GM18873 (cell line): Measurements from ENCODE around the gene TJP3.
"Not testable (repeated sequence)": the region's sequence is repeated elsewhere in the genome, so short reads cannot be mapped to it uniquely, and the experiment has no call there.

Experiments
- ATAC-seq: cut with Tn5 transposase; IDR thresholded peaks from one replicate; pipeline ENCODE4 v1.9.1; 2021; ENCODE audit warnings: mild to moderate bottlenecking, moderate library complexity, moderate number of reproducible peaks; ENCODE audit not compliant: unreplicated experiment, low FRiP score

TJP3 gene, protein sequence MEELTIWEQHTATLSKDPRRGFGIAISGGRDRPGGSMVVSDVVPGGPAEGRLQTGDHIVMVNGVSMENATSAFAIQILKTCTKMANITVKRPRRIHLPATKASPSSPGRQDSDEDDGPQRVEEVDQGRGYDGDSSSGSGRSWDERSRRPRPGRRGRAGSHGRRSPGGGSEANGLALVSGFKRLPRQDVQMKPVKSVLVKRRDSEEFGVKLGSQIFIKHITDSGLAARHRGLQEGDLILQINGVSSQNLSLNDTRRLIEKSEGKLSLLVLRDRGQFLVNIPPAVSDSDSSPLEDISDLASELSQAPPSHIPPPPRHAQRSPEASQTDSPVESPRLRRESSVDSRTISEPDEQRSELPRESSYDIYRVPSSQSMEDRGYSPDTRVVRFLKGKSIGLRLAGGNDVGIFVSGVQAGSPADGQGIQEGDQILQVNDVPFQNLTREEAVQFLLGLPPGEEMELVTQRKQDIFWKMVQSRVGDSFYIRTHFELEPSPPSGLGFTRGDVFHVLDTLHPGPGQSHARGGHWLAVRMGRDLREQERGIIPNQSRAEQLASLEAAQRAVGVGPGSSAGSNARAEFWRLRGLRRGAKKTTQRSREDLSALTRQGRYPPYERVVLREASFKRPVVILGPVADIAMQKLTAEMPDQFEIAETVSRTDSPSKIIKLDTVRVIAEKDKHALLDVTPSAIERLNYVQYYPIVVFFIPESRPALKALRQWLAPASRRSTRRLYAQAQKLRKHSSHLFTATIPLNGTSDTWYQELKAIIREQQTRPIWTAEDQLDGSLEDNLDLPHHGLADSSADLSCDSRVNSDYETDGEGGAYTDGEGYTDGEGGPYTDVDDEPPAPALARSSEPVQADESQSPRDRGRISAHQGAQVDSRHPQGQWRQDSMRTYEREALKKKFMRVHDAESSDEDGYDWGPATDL

DNA sequence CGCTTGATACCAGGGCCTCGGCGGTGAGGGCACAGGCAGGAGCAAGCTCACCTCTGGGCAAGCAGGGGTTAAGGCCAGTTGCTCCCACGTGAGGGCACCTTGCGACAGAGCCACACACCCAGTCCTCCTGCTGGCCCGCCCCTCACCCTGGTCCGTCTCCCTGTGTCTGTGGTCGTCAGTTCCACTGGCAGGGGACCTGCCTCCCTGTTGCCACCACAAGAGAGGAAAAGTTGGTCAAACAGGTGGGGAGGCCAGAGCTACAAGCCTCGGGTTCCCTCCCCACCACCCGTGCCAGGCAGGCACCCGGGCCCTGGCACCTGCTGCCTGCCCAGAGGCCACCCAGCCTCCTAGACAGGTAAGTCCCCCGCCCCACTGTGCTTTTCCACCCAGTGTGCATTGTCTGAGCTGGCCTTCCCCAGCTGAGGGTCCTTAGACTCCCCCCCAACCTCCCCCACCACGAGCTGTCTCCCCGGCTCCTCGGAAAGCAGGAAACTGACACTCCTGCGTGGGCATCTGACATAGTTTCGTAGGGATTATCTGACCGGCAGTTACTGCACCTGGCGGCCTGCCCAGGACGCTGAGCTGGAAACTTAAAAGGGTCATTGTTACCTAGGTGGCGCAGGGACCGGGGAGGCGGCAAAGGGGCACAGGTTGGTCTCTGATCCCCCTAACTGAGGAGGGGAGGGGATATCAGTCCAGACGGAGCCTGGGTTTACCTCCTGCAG, at the start of gene TJP3:
Gene TJP3, plus strand, starts transcription at position 178 of the 725 bp plus-strand sequence. CDS start 20,049 bp downstream, outside the sequence.
- ATAC-seq, result no peak

DNA sequence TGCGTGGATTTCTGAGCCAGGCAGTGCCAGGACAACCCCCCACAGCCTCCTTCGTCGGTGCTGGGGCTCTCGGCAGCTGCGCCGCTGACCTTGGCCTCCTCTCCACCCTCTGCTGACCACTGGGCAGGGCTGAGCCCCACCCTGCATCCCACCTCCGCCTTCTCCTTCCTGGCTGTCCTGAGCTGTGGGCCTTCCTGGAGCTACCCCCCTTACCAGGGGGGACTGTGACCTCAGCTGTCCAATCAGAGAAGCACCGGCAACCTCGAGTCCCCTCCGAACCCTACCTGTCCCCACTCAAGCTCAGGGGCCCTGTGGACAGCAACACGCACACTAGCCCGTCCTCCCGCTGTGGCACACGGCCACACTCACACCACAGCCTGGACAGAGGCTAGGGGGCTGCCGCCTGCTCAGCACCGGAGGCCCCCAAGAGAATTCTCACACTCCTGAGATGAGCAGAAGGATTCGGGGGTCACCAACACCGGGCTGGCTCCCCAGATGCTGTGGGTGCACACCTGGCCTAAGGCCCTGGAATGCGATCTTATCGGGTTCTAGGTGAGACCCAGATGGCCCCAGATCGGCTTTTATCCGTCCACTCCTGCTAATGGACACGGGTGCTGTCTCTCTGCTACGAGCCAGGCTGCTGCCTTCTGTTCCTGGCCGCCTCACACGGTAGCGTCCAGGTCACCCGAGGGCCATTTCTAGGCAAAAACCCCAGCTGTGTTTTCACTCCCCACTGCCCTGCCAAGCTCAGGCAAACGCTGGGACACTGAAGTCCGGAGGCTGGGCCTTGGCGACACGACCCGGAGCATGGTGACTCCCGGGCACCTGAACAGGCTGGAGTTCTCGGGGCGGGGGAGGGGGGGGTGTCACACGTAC, 49.1 kb upstream of the TJP3 start:
- no peak for ATAC-seq

DNA sequence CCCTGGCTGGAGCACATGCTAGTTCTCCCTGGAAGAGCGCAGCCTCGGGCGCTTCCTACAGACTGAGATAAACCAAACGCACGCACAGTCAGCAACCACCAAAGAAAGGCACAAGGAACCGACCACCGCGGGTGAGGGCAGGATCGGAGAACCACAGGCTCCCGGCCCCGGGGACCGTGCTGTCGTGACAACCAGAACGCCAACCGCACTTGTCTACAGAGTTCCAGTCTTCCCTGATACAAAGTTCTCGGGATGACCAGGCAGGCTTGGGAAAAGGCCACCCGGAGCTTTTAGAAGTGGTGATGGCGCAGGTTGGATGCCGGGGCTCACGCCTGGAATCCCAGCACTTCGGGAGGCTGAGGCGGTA, 48.5 kb upstream of the TJP3 start:
- no peak for ATAC-seq

DNA sequence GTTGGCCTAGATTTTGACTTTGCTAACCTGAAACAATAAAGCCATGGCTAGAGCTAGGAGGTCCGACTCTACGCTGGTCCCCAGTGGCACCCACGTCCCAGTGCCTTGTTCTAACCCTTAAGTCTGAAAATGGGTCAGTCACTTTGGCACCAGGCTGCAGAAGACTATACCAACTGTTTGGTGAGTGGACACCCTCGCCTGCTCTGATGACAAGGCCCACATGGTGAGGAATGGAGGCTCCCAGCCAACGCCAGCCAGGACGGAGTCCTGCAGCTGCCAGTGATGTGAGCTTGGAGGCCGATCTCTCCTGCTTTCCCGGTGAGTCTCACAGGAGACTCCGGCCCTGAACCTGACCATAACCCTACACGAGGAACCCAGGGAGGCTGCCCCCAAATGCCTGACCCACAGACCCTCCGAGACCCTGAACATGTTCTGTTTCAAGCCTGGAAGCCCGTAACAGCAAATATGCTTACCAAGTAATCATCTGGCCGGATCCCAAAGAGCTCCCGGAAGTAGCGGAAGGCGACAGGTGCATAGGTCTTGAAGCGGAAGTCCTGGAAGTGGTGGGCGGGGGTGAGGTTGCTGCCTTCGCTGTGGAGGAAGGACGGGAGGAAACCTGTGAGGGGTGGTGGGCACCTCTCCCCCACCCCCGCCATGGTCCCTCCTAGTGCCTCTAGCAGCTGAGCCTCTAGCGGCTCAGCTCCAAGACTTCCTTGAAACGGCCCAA, 47.5 kb upstream of the TJP3 start:
- no peak for ATAC-seq

DNA sequence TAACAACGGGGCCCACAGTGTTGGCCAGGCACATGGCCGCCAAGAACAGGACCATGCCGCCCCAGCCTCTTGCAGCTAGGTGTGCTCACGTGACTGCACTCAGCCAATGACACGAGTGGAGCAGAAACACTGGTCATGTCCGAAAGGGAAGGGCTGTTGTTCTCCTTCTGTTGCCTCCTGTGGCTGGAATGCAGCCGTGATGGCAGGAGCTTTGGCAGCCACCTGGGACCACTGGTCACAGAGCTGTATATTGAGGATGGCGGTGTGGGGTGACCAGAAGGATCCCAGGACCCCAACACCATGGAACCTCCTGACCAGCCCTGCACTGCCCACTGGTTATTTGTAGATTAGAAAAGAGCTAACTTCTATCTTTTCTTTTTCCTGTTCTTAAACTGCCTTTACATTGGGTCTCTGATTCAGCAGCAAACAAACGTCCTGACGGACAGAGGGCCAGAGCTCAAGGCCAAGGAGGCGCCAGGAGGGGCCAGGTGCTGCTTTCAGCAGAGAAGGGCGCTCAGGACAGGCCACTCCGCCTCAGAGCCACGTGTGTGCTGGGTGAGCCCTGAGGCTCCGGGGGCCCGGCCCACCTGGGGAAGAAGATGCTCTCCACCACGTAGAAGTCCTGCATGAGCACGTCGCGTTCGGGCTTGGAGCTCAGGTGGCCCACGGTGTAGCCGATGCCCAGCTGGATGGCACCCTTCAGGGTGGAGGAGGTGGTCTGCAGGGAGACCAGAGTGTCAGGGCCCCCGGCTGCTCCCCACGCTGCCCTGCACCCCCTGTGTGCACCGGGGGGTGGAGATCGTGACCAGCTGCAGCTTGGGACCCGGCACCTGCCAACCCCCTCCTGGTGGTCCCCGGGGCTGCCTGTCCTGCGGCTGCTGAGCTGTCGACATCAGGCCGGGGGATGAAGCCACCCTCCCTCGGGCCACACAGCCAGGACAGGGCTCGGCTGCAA, 46.6 kb upstream of the TJP3 start:
- no peak for ATAC-seq

DNA sequence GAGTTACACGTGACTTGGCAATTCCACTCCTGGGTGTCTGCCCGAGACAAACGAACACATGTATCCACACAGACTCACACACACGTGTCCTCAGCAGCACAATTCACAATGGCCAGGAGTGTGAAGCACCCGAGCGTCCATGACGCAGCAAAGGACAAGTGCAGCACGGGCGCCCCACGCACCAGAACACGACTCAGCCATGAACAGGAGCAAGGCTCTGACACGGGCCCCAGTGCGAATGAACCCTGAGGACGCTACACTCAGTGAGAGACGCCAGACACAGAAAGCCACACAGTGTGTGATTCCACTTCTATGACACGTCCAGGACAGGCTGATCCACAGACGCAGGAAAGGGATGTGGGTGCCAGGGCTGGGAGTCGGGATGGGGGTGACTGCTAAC, 44.3 kb upstream of the TJP3 start:
- no peak for ATAC-seq

DNA sequence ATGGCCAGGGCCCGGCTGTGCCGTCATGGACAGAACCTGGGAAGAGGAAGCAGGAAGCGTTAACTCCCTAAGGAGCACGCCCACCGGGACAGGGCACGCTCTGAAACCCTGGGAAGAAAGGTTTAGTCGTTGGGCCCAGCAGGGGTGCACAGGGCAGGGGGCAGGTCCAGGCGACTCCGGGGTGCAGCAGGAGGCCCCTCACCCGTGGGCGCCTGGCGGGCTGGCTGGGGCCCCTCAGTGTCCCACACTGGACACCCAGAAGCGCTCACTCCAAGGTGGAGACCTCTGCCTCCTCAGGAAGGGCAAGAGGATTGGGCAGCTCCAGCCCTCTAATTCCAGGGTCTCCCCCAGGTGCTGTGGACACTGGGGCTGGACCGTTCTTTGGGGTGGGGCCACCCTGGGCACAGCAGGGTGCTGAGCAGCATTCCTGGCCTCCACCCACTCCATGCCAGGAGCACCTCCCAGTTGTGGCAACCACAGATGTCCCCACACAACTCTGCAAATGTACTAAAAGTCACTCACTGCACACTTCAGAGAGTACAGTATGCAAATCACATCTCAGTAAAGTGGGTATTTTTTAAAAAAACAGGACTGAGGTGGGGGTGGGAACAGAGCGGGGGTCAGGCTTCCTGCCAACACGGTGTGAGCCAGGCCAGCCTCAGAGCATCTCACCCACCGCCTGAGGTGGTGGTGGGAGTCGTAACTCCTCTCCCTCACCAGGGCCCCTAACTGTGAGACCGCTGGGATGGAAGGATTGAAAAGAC, 43.1 kb upstream of the TJP3 start:
- ATAC-seq, result no peak

DNA sequence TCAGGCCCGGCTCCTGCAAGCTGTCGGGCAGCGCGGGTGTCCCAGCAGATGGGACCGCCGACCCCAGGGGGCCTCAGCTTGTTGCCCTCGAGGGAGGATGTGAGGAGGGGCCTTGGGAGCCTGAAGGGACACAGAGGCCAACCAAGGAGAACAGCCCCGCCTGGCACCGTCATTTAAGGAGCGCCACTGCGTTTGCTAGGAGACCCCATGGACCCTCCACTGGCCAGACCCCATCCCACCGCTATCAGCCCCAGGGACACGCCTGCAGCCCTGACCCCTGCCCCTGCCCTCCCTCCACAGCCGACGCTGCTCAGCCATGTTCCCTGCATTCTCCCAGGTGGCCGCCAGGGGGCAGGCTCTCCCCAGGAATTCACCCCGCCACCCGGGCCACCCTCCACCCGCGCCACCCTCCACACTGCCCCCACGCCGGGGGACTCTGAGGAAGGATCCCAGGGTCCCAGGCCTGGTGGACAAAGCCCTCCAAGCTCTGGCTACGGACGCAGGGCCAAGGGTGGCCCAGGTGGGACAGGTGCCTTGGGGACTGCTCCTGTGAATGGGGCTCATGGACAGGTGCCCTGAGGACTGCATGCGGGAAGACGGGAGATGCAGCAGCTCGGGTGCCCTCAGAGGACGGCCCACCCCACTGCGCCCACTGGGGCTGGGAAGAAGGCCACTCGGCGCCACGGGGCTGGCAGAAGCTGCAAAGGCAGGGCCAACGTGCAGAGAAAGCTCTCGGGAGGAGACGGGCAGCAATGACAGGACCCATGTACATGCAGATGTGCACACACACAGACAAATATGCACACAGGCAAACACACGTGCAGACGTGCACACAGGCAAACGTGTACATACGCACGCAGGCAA, 42.3 kb upstream of the TJP3 start:
- ATAC-seq, result no peak

DNA sequence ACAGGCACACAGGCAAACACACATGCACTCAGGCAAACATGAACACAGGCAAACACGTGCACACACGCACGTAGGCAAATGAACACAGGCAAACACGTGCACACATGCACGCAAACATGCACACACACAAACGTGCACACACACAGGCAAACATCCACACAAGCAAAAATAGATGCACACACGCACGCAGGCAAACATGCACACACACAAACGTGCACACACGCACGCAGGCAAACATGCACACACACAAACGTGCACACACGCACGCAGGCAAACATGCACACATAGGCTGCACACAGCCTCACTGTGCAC, 41.7 kb upstream of the TJP3 start:
- ATAC-seq, result not testable (repeated sequence)

DNA sequence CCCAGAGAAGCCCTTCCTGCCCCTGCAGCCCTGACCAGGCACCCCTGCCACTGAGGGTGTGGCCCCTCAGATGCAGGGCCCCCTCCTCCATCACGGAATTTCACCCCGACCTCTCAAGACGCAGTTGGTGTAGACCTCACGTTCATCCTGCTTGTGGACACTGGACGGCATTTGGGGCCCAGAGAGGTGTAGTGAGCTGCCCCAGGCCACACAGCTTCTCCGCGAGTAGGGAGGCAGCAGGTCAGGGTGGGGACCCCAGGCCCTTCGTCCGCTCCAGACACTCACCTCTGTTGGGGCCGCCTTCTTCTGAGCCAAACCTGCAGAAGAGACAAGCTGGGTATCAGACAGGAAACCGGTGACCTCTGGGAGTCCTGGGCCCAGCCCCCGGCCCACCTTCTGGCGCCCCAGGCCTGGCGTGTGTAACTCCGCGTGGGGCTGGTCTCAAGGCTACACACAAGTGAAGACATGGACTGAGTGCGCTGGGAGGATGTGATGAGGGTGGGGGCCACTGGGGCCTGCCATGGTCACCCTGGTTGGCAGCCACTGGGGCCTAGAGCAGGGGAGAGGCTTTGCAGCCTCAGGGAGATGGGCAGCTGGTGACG, 41.0 kb upstream of the TJP3 start:
- no peak for ATAC-seq

DNA sequence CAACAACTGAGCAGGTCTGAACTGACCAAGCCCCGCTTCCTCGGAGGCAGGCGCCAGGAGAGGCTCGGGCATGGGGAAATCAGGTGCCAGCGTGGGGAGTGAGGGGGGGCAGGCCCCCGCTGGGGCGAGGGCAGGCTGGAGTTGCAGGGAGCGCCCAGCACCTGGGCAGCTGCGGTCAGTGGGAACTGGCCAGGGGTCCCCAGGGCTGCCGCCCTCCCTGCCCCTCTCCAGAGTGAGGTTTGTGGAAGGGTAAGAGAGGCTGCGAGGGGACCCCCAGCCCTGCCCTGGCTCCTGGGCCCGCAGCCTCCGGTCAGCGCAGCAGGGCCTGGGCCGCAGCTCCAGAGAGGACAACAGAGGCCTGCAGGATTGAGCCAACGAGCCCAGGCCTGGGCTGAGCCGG, 40.4 kb upstream of the TJP3 start:
- no peak for ATAC-seq

DNA sequence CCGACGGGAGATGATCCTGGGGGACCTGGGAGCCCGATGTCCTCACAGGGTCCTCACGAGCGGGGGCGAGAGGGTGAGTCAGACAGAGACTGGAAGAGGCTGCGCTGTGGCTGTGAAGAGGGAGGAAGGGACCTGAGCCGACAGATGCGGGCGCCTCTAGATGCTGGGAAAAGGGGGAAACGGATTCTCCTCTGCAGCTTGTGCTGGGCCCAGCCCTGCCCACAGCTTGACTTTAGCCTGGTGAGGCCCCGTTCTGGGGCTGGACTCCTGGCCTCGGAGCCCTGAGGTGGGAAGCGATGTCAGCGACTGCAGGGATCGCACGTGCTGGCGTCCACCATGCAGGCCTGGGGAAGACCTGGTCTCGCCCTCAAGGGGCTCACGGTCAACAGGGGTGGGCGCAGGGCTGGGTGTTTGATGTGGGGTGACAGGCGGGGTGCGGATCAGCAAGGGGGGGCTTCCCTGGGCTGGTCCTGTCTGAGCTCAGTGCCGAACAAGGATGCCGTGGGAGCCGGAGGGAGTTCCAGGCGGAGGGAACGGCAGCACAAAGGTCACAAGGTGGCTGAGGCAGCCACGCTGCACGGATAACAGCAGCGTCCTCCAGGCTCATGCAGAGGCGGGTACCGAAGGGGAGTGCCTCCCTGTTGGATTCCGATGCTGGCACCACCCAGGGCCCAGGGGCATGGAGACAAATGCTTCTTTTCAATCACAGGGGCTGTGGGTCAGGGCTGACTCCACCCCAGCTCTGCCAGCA, 39.7 kb upstream of the TJP3 start:
- no peak for ATAC-seq

DNA sequence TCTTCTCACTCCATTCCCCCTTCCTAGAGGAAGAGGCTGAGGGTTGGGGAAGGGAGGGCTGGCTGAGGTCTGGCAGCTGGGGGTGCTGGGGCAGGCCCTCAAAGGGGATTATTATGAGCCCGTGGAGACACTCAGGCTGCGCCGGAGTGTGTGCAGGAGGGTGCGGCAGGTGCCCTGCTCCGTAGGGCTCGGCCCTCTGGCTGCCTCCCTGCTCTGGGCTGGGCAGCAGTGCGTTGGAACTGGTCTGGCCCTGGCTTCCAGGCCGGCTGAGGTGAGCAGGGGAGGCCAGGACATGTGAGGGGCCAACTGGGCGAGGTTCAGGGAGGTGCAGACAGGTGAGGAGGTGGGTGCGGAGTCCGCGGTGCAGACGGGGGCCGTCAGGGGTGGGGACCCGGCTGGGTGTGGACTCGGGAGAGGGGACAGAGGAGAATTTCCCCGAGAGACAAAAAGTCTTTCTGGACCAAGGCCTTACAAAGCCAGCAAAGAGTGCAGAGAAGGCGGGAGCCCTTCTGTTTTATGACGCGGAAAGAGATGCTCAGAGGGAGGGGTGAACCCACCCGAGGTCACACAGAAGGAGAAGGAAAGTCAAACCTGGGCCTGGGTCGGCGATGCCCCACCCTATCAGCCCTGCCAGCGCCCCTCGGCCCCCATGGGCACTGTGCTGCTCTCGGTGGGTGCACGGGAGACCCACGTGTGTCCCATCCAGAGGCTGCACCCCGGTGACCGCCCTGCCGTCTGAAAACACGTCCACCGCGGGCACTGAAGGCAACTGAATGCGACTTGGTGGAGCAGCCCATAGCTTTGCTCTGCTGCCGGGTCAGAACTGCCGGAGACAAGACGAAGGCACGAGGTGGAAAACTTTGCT, 38.9 kb upstream of the TJP3 start:
- ATAC-seq, result no peak

DNA sequence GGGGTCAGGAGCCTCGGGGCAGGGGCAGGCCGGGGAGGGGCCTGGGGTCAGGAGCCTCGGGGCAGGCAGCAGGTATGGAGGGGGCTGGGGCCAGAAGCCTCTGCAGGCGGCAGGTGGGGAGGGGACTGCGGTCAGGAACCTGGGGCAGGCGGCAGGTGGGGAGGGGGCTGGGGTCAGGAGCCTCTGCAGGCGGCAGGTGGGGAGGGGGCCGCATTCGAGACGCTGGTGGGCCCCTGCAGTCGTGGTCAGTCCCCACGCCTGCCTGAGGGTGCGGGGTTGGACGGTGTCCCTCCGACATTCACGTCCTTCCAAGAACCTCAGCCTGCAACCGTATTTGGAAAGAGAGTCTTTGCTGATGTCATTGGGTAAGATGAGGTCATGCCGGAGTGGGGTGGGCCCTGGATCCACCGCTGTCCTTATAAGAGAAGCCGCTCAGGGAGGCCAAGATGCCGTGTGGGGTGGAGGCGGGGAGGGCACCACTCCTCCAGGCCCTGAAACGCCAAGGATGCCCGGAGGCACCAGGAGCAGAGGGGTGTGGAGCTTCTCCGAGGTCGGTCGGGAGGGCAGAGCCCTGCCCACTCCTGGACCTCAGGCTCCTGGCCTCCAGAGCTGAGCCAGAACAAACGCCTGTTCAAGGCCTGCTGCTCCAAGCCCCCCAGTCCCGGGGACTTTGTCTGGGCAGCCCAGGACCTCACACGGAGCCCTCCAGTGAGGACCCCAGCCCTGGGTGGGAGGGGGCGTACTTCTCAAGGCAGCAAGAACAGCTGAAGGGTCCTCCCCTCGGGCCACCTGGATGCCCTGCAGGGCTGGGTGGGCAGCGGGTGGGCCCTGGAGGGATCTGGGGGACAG, 38.0 kb upstream of the TJP3 start:
- ATAC-seq, result no peak
